Kidney glomerular epithelial cell (primary cell): Measurements from ENCODE around the gene RNF214.
"Not testable (repeated sequence)": the region's sequence is repeated elsewhere in the genome, so short reads cannot be mapped to it uniquely, and the experiment has no call there.

Experiments
- DNase-seq: peaks from one replicate; lab custom pipeline; 2025; lab: John Stamatoyannopoulos, UW

Gene RNF214

GRCh38 chr11:117230999-117231841 lies 1.3 kb upstream of the RNF214 start:
- DNase-seq: no peak

GRCh38 chr11:117231842-117232091 lies 704 bp upstream of the RNF214 start, which contains the start of gene PCSK7:
Gene PCSK7 (minus strand): TSS chr11:117232073. CDS start chr11:117229844, 2,229 bp downstream.
- no peak for DNase-seq

DNA sequence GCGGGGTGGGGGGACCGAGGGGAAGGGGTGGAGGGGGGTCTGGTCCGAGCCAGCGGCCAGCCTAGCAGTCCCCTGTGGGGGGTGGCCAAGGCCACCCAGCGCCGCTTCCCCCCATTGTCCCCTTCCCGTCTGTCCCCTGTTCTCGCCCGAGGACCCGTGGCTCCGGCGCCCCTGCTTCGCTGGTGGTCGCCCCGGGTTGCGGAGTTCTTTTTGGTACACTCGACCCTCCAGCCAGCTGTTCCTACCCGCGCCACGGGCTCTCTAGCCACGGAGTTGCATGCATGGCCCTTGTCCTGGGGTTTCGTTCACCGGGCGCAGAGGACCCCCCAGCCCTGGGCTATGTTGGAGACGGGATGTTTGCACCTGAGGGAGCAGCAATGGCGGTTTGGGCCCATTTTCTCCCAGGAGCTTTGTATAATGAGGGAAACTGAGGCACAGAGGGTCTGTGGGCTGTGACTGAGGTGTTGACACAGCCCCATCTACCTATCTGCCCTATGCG lies 489 bp downstream of the RNF214 start:
- DNase-seq: no peak

- DNase-seq: no peak
Measured at GRCh38 chr11:117238221-117238620, 5.8 kb downstream of the RNF214 start.

DNA sequence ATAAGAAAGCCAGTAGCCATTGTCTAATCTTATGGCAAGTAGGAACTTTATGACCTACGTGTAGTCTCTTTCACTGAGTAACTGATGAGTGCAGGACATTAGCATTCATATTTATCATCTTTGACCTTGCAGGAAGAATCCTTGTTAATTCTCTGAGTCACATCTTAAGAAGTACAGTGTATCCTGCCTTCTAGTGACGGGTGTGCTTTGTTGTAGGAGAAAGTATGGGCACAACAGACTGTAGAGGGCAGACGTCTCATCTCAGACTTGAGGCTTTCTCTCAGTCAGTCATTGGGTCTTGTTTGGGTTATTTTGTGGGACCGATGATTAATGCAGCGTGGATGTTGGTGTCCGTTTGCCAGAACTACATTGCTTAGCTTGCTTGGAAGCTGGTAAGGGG lies 6.8 kb downstream of the RNF214 start:
- DNase-seq: peak; percentile 56

DNA sequence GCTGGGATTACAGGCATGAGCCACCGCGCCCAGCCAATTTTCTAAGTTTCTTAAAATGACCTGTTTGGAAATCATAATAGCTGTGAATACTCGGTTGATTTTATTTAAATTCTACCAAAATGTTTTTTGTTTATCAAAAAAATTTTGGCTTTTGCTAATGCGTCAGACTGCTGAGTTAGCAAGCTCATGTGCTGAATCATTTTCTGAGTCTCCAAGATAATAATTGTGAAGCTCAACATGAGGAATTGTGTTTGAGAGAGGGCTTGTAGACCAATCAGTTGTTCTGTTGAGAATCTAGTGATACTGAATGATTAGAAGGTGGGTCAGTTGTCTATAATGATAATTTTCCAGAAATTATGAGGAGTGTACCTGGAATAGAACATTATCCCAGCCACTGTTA lies 15.9 kb downstream of the RNF214 start:
- DNase-seq: no peak

GRCh38 chr11:117249571-117249970 lies 17.1 kb downstream of the RNF214 start:
- no peak for DNase-seq

DNA sequence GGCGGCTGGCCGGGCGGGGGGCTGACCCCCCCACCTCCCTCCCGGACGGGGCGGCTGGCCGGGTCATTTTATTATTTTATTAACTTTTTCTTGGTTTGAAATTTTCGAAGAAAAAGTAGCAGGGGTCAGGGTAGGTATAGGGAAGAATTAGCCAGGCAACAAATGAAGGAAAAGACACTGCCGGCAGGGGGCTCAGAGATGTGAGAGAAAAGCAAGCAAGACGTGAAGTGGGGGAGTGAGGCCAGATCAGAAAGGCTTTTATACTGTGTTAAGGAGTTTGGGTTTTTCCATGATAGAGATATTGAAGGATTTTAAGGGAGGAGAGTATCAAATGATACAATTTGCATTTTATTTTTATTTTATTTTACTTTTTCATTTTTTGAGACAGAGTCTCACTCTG lies 19.0 kb downstream of the RNF214 start:
- DNase-seq: no peak

DNA sequence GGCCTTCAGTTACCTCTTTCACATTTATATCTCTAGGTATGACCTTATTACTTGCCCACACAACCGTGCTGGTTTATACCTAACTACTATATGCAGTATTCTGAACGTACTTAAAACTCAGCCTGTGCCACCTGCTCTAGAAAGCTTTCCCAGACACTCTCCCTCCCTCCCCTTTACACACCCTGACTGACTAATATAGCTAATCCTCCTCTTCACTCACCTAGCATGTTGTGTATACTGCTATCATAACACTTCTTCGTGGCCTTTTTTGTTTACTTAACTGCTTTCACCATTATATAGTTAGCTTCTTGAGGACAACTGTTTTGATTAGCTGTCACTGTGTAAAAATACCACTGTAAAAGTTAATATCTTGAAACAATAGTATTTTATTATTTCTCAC lies 23.5 kb downstream of the RNF214 start:
- DNase-seq: peak; percentile 14

- no peak for DNase-seq
Measured at GRCh38 chr11:117256573-117256972, 24.1 kb downstream of the RNF214 start.

- DNase-seq: no peak
Measured at GRCh38 chr11:117258576-117258975, 26.1 kb downstream of the RNF214 start.

GRCh38 chr11:117259417-117259816 lies 26.9 kb downstream of the RNF214 start:
- DNase-seq: peak; percentile 33

- not testable (repeated sequence) for DNase-seq
Measured at GRCh38 chr11:117264624-117265323, 32.3 kb downstream of the RNF214 start.

GRCh38 chr11:117265745-117266144 lies 33.3 kb downstream of the RNF214 start:
- no peak for DNase-seq

GRCh38 chr11:117269856-117270255 lies 37.4 kb downstream of the RNF214 start:
- no peak for DNase-seq

- no peak for DNase-seq
Measured at GRCh38 chr11:117271208-117271607, 38.7 kb downstream of the RNF214 start.

GRCh38 chr11:117272175-117272574 lies 39.7 kb downstream of the RNF214 start:
- DNase-seq: not testable (repeated sequence)

DNA sequence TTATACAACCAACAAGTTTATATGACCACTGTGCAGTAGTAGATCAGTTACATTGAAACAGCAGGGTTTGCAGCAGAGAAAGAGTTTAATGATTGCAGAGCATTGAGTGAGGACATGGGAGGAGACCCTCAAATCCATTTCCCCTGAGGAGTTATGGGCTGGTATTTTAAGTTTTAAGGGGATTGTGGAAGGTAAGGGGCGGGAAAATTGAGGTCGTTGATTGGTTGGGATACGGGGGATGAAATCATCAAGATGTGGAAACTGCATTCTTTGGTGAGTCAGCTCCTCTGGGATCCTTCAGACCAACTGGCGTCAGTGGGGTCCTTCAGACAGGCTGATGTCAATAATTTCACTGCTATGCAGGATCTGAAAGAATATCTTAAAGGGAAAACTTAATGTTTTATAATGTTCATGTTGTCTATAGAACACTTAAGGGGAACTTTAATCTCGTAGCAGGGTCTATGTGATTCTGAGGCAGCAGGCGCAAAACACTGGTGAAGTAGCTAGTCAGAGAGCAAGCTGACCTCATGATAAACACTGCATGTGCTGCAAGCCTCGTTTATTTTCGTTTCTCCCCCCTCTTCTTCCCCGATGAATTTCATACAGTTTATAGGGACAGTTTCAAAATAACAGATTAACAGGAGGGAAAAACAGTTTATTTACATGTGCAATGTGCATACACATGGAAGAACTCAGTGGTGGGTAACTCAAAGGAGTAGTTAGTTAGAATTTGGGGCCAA lies 41.2 kb downstream of the RNF214 start:
- DNase-seq: no peak

DNA sequence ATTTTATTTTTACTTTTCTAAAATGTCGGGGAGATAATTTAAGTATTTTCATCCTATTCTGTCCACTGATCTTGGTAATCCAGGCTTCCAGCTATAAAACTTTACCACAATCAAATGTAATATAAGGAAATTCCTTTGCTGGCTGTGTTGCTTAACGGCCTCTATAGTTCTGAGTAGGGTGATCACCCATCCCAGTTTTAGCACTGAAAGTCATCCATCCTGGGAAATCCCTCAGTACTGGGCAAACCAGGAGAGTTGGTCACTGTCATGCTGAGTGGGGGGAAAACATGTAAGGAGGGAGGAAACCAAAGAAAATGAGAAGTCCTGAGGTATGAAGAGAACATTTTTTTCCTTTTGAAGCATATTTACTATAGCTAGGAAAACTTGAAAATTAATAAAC lies 45.9 kb downstream of the RNF214 start:
- no peak for DNase-seq

GRCh38 chr11:117279711-117280376 lies 47.4 kb downstream of the RNF214 start:
- DNase-seq: no peak

- peak; percentile 98 for DNase-seq
Measured at GRCh38 chr11:117281159-117281558, 48.7 kb downstream of the RNF214 start.

- no peak for DNase-seq
Measured at GRCh38 chr11:117281869-117282268, 49.4 kb downstream of the RNF214 start.
